Measurements from ENCODE around the gene PITPNM3.

DNA sequence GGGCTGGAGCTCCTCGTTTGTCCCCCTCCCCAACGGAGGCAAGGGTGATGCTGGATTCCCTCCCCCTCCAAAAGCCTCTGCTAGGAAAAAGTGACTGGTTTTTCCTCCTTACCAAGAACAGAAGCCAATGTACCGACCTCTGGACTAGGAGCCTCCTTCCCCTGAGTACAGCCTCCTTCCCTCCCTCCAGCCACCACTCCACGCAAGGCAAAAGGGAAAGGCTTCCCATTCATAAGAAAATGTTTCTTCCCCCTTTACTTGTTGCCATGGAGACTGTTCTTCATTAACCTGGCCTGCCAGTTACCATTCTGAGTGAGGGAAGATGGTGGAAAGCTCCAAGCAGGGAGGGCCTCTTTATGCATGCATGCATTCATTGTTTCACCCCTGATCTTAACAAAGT, 116.4 kb downstream of the PITPNM3 start:
- no peak for TF ChIP-seq EP300 (IDR thresholded peaks at IDR 0.05; ENCODE audit: borderline replicate concordance in 1 of 2, low read depth in 2 of 2, low read length in 2 of 2)
- no peak for TF ChIP-seq HDAC6 (IDR thresholded peaks at IDR 0.05; ENCODE audit: low read depth, low read length)
- TF ChIP-seq, protein P1, sequence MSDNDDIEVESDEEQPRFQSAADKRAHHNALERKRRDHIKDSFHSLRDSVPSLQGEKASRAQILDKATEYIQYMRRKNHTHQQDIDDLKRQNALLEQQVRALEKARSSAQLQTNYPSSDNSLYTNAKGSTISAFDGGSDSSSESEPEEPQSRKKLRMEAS (IDR thresholded peaks at IDR 0.05): no peak
- TF ChIP-seq, protein P2, sequence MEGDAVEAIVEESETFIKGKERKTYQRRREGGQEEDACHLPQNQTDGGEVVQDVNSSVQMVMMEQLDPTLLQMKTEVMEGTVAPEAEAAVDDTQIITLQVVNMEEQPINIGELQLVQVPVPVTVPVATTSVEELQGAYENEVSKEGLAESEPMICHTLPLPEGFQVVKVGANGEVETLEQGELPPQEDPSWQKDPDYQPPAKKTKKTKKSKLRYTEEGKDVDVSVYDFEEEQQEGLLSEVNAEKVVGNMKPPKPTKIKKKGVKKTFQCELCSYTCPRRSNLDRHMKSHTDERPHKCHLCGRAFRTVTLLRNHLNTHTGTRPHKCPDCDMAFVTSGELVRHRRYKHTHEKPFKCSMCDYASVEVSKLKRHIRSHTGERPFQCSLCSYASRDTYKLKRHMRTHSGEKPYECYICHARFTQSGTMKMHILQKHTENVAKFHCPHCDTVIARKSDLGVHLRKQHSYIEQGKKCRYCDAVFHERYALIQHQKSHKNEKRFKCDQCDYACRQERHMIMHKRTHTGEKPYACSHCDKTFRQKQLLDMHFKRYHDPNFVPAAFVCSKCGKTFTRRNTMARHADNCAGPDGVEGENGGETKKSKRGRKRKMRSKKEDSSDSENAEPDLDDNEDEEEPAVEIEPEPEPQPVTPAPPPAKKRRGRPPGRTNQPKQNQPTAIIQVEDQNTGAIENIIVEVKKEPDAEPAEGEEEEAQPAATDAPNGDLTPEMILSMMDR (IDR thresholded peaks at IDR 0.05; ENCODE audit: control extremely low read depth in 1 of 3, insufficient read depth in 1 of 3, low read depth in 1 of 3, low read length in 3 of 3): no peak
- TF ChIP-seq EZH2 (IDR thresholded peaks at IDR 0.05; ENCODE audit: low read depth, low read length, severe bottlenecking): no peak
- no peak for TF ChIP-seq MAFK (IDR thresholded peaks at IDR 0.05; ENCODE audit: low read depth, low read length)
- no peak for TF ChIP-seq POLR2A (IDR thresholded peaks at IDR 0.05; ENCODE audit: control extremely low read depth in 1 of 2, low read depth in 2 of 2, low read length in 2 of 2)
- TF ChIP-seq RFX5 (IDR thresholded peaks at IDR 0.05; ENCODE audit: borderline replicate concordance, low read depth, low read length): no peak
- TF ChIP-seq JUND (IDR thresholded peaks at IDR 0.05; ENCODE audit: low read length): no peak
- TF ChIP-seq ASH2L (IDR thresholded peaks at IDR 0.05; ENCODE audit: low read length): peak; percentile 38
- TF ChIP-seq SIRT6 (IDR thresholded peaks at IDR 0.05; ENCODE audit: low read length): no peak
